Stimulated activated CD8-positive, alpha-beta memory T cell treated with anti-CD3 and anti-CD28 coated beads, Interleukin-7, amount 100 ng/mL, for 48 hours (primary cell): Measurements from ENCODE around the gene ARL8B.

Experiments used
- DNase-seq, 2 donors: peaks; one replicate each; pipeline ENCODE4 v3.0.0-alpha.2; 2020; ENCODE audit warnings: low read depth in 1 of 2; ENCODE audit errors: extremely low read depth in 1 of 2

ARL8B gene

DNA sequence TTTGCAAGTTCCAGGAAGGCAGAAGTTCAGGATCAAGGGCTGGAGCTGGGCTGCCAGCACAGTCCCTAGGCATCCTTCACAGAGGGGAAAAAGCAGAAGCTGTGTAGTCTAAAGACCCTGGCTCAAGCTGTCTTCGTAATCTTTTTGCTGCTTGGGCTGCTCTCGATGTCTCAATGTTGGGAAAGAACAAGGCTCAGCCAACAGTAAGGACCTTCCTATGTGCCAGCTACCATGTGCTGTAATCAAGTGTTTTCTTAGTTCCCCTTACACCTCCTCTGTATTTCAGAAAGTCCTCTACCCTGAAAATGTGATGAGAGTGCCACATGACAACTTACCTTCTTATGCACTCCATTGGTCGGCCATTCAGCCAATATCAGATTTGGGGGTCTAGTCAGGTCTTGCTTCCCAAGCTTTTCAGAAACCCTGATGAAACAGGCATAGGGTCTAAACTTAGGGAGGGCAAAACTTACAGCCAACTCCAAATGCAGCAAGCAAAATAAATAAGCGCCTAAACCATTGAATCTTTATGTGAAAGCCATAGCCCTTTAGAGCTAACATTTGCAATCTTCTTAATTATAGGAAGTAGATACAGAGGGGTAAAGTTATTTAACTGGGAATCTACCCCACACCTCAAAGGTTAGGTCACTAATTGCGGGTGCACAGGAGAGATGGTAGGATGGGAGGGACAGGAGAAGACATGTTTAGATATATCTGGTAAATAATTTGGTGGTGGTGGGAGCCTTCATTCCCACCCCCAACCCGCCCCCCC lies 64.2 kb downstream of the ARL8B start:
- DNase-seq: no peak

DNA sequence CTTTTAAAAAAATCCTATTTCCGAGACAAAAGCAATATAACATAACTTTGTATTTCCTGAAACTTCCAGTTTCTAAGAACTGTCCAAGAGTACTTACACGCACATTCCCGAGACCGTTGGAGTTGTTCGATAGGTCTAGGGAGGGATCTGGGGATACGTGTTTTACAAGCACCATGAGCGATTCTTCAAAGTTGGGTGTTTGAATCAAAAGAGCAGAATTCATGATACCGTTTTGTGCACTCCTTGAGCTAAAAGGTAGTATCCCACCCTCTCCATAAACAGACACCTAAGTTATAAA lies 64.7 kb downstream of the ARL8B start:
- DNase-seq: no peak

- peak; percentile 91 to 94 for DNase-seq
Measured at GRCh38 chr3:5187156-5187919, 65.2 kb downstream of the ARL8B start, which contains the start of gene EDEM1. Gene EDEM1 (plus strand): TSS chr3:5187707. CDS start chr3:5187806, 99 bp downstream.

DNA sequence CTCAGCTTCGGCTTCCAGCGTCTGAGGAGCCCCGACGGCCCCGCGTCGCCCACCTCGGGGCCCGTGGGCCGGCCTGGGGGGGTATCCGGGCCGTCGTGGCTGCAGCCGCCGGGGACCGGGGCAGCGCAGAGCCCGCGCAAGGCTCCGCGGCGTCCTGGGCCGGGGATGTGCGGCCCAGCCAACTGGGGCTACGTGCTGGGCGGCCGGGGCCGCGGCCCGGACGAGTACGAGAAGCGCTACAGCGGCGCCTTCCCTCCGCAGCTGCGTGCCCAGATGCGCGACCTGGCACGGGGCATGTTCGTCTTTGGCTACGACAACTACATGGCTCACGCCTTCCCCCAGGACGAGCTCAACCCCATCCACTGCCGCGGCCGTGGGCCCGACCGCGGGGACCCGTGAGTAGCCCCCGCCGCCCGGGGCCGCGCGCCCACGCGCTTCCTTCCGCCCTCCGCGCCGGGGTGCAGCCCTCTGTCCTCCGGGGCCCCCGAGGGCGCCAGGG lies 65.9 kb downstream of the ARL8B start:
- peak in 1 of 2 donors; percentile 23 for DNase-seq

GRCh38 chr3:5188419-5189221 lies 66.5 kb downstream of the ARL8B start:
- DNase-seq: peak in 1 of 2 donors; percentile 37

DNA sequence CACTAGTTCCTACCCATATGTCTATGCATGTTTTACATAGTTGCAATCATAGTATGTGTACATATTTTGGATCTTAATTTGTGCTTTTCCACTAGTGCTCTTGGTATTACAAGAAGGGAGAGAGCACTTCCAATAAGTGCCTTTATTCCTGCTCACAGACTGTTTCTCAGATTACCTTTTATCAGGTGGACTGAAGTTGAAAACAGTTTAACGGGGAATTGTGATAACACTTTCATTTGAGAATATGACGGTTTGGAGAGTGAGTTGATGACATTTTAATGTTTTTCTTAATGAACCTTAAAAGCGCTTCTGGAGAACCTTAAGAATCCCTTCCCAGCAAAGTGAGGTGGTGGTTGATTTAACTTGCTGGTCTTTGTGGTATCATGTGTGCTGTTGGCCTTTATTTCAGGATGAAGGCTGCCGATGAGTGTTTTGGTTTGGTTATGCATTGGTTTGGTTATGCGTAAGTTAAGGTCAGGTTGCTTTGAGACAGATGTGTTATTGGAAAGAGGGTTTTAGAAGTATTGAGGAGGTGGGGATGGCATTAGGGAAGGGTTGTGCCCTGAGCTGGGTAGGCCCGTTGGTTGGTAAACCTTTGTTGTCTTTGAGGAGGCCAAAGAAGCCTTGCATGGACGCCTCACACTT lies 68.2 kb downstream of the ARL8B start:
- peak in 1 of 2 donors; percentile 28 for DNase-seq

- DNase-seq: no peak
Measured at GRCh38 chr3:5191555-5192304, 69.6 kb downstream of the ARL8B start.

DNA sequence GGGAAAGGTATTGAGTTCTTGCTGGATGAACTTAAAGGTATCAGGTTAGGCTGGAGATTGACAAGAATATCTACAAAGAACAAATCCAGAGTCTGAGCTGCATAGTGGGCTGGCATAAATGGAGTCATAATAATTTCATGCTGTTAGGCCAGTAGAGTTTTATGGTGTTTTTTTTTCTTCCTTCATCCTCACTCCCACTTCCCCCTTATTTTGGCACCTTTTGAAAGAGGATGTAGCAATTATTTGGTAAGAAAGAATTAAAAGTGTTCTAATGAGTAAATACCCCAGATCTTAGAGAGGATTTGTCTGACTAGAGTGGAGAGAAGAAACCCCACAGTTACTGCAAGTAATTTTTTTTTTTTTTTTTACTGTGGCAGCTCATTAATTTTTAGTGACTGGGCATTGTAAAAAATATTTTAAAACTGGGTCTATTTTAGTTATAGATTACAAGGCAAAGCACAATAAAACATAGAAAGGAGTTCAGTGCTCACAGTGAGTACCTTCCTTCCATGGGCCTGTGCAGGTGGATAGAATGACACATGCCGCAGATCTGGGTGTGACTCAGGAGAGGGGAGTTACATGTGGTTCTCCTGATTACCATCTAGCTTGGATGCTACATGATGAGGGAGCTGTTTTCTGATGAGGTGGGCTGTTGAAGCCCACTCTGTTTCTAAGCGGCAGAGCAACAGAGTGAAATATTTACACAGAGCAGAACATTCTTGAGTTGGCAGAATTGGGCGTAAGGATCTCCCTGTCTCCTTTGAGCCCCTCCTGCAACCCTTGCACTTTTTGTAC lies 70.7 kb downstream of the ARL8B start:
- DNase-seq: peak in 1 of 2 donors; percentile 63

DNA sequence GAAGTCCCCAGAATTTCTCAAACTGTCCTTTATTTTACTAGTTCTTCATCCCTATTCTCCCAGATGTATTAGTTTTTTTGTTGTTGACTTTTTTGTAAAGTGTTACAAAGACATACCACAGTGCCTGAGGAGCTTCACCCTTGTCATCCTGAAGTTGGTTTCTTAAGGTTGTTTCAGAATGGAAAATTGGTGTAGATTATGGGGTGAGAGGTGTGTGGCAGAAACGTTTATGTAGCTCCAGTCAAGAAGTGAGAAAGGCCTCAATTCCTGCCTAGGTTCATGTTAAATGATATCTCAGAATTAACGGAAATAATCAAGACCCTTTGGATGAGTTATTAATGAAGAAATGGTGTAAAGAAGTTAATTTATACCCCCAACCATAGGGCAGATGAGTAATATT lies 72.2 kb downstream of the ARL8B start:
- no peak for DNase-seq

DNA sequence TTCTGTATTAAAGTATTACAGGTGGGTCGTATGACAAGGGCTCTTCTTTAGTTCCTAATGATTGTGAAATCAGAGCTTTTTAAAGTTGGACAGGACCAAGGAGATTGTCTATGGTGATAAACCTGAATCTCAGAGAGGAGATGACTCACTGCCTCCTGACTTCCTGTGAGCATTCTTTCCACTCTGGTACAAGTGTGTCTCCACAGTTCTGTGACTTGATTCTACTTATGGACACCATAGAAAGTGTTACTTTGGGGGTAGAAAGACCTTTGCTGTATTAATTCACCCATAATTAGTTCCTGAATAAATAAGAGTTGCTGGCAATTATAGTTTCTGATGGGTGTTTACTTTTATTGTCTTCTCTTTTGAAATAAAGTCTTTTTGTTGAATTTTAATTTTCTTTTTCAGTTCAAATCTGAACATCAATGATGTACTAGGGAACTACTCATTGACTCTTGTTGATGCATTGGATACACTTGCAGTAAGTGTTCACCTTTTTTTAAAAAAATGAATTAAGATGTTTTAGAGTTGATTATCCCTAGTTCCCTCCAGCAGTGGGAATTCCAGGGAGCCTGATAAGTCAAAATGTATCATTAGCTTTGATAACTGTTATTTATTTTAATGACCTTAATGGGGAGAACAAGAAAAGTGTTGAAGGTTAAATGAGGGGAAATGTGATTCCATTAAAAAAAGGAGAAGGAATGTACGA lies 72.9 kb downstream of the ARL8B start:
- DNase-seq: peak in 1 of 2 donors; percentile 49

GRCh38 chr3:5195605-5196004 lies 73.5 kb downstream of the ARL8B start:
- peak in 1 of 2 donors; percentile 42 for DNase-seq

DNA sequence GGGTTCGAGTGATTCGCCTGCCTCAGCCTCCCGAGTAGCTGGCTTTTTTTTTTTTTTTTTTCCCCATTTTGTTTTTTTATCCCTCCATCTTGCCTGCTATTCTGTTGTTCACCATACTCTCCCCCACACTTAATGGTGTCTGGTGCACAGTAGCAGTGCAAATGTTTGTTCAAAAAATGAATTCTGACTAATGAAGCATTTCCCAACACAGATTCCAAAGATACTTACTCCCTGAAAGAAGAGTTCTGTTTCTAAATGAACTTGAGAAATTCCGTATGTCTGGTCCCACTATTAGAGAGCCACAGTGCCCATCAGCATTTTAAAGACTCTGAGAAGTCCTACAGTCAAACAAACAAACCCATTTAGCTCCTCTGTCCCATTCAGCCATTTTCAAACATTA lies 74.9 kb downstream of the ARL8B start:
- no peak for DNase-seq

- DNase-seq: no peak
Measured at GRCh38 chr3:5197470-5198312, 75.6 kb downstream of the ARL8B start.

DNA sequence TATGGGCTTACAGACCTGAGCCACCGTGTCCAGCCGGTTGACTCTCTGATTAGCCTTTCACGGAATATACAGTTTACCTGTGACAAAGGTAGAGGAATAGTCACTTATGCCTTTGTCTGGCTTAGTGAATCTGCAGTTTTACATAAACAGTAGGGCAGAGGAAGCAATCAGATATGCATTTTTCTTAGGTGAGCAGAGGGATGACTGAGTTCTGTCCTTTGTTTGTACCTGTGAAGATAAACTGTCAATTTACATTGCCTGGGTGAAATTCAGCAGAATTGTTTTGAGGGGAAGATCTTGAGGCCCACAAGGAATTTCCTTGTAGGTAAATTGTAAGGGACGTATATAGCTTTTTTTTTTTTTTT lies 76.2 kb downstream of the ARL8B start:
- DNase-seq: no peak

- no peak for DNase-seq
Measured at GRCh38 chr3:5198986-5199731, 77.1 kb downstream of the ARL8B start.

GRCh38 chr3:5201536-5201935 lies 79.4 kb downstream of the ARL8B start:
- DNase-seq: no peak

- DNase-seq: no peak
Measured at GRCh38 chr3:5202222-5202621, 80.1 kb downstream of the ARL8B start.
